ENCODE measurements around the gene FNDC8.
"Not testable (repeated sequence)": the region's sequence is repeated elsewhere in the genome, so short reads cannot be mapped to it uniquely, and the experiment has no call there.

The FNDC8 gene

DNA sequence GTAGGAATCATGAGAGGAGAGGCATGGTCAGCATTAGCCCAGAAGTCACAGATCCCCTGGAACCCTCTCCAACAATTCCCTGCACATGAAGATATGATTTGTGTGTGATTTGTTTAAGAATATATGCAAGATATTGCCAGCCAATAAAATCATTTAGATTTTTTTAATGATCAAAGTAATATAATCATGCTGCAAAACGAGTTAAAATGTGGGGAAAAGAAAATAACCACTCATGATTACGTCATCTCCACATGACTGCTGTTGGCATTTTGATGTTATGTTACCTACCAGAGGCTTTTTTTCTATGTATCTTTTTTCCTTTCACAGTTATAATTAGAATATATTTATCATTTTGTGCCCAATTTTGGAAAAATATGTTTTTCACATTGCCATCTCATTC, 50.4 kb downstream of the FNDC8 start:
- no peak for DNase-seq (ENCODE audit: low spot score)

DNA sequence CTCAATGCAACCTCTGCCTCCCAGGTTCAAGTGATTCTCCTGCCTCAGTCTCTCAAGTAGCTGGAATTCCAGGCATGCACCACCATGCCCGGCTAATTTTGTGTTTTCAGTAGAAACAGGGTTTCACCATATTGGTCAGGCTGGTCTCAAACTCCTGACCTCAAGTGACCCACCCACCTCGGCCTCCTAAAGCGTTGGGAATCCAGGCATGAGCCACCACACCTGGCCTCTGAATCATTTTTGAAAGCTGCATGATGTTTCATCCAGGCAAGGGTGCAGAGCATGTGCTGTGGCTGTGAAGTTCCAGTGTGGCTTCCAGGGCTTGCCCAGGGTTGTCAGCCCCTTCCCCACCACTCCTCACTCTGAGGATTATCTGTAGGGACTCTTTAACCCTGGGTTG, 50.9 kb downstream of the FNDC8 start:
- DNase-seq (ENCODE audit: low spot score): not testable (repeated sequence)

DNA sequence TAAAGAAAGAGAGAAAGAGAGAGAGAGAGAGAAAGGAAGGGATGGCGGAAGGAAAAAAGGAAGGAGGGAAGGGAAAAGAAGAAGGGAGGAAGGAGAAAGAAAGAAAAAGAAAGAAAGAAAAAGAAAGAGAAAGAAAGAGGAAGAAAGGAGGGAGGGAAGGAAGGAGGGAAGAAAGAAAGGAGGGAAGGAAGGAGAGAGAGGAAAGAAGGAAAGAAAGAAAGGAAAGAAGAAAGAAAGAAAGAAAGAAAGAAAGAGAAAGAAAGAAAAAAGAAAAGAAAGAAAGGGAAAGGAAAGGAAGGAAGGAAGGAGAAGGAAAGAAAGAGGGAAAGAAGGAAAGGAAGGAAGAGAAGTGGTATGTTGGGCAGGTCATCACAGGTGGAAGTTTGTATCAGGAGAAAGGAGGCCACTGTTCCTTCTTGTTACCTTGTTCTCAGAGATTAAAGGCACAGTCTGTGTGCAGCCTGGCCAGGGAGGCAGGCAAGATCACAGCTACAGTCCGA, 53.5 kb downstream of the FNDC8 start:
- no peak for DNase-seq (ENCODE audit: low spot score)

DNA sequence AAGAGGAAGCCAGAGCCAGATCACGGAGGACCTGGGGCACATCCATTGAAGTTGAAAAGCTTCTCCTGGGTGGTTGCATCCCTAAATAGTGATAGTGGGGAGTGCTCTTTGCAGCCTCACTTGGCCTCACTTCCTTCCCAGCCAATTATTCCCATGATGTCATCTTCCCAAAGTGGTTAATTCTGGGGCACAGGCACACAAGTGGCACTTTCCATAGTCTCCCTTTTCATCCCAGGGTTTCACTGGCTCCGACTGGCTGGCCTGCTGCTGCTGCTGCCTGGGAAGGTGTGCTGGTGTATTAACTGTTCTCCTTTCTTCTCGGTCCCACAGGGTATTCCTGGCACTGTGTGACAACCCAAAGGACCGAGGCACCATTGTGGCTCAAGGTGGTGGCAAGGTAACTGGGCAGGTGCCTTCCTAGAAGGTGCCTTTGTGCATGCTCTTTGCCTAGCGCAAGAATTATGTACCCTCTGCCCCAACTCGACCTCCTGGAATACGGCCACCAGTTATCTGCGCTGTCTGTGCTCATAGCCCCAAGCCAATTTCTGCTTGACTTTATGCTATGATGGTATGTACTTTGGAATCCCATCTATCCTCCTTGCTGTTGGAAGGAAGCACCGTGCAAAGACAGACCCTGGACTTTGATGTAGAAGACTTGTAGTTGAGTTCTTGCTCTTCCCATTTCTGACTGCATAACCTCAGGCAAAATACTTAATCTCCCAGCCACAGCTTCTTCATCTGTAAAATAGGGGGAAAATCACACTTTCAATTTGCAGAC, 54.4 kb downstream of the FNDC8 start:
- DNase-seq (ENCODE audit: low spot score): no peak

DNA sequence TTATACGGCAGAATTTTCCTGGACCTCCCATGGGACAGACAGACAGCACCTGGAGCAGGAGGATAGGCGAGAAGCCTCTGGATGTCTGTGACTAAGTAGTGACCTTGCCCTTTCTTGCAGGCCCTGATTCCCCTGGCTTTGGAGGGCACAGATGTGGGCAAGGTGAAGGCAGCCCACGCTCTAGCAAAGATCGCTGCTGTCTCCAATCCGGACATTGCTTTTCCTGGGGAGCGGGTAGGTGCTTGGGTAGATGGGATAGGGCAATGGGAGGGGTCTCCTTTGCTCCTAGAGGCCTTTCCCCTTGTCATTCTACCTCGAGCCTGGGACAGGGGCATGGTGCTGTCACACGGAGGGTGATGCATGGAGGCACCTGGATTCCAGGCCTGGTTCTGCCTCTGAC, 55.5 kb downstream of the FNDC8 start:
- no peak for DNase-seq (ENCODE audit: low spot score)

DNA sequence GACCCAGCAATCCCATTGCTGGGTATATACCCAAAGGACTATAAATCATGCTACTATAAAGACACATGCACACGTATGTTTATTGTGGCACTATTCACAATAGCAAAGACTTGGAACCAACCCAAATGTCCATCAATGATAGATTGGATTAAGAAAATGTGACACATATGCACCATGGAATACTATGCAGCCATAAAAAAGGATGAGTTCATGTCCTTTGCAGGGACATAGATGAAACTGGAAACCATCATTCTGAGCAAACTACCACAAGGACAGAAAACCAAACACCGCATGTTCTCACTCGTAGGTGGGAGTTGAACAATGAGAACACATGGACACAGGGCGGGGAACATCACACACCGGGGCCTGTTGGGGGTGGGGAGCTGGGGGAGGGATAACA, 58.0 kb downstream of the FNDC8 start:
- DNase-seq (ENCODE audit: low spot score): not testable (repeated sequence)
